Peyer's patch (tissue), 4 donors: ENCODE results near the gene GDAP1L1.

Source experiments
- POLR2A ChIP-seq, 2 donors: fragments of 450-650 bp; IDR thresholded peaks; one replicate each; pipeline ENCODE4 v1.5.1; 2017; ENCODE audit warnings: antibody characterized with exemption in 2 of 2, mild to moderate bottlenecking in 2 of 2, moderate library complexity in 2 of 2
- TF ChIP-seq, protein P1 (sequence below), 6 experiments: fragments of 450-650 bp in 4 of 6; fragments of 200-600 bp in 2 of 6; sonication (generic) in 1 of 6; IDR thresholded peaks; one replicate each; pipeline ENCODE4 v1.5.1; 2017 to 2019; ENCODE audit warnings: antibody characterized with exemption in 6 of 6, mild to moderate bottlenecking in 3 of 6, moderate library complexity in 1 of 6

DNA sequence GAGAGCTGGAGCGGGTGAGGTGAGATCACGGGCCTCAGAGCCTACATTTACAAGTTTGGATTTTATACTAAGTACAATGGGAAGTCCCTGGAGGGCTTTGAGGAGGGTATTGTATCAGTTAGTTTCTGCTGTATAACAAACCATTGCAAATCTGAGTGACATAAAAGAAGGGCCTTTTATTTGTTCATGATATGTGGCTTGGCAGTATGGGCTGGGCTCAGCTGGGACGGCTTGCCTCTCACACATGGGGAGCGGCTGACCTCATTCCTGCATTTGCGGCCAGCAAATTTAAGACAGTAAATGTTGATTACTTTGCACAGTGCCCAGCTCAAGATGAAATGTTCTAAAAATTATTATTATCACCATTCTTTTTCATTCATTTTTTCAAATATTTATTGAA, 21.7 kb downstream of the GDAP1L1 start:
- TF ChIP-seq, protein P1, sequence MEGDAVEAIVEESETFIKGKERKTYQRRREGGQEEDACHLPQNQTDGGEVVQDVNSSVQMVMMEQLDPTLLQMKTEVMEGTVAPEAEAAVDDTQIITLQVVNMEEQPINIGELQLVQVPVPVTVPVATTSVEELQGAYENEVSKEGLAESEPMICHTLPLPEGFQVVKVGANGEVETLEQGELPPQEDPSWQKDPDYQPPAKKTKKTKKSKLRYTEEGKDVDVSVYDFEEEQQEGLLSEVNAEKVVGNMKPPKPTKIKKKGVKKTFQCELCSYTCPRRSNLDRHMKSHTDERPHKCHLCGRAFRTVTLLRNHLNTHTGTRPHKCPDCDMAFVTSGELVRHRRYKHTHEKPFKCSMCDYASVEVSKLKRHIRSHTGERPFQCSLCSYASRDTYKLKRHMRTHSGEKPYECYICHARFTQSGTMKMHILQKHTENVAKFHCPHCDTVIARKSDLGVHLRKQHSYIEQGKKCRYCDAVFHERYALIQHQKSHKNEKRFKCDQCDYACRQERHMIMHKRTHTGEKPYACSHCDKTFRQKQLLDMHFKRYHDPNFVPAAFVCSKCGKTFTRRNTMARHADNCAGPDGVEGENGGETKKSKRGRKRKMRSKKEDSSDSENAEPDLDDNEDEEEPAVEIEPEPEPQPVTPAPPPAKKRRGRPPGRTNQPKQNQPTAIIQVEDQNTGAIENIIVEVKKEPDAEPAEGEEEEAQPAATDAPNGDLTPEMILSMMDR (IDR thresholded peaks at IDR 0.05) = no peak
- TF ChIP-seq POLR2A (IDR thresholded peaks at IDR 0.05) = no peak
